ENCODE data around the gene DHRS13. TPM values are rescaled to one million over a fixed set of nuclear protein-coding genes. Genes with fewer than 3 reads are reported as not detected.
"Not testable (repeated sequence)": the region's sequence is repeated elsewhere in the genome, so short reads cannot be mapped to it uniquely, and the experiment has no call there.

DHRS13 gene
- total RNA-seq, 2 experiments from 2014 or later = 26.8 to 27.8 TPM

DNA sequence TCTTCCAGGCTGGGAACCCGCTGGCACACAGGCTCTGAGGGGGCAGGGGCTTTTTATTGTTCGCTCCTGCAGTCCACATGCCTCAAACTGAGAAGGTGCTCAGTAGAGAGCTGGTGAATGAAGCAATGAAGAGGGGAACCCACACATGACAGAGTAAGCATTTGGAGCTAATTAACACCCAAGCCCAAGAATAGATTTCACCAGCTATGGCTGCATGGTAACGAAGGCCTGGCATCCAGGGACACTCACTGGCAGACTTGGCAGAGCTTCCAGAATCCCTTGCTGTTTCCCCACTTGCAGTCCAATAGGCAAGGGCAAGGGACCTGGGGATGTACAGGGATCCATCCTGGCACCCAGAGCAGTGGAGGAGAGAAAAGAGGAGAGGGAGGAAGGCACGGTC, 17.5 kb downstream of the DHRS13 start:
- POLR2A ChIA-PET = interaction anchor here (0.5 kb wide), 1 partner anchor 238 kb away, joined by 3 read pairs; no protein-coding TSS in a partner anchor
- Mint-ChIP-seq H3K27ac (no peak overlapping the region), H3K4me3 (no peak overlapping the region), H3K4me1 (peaks cover 12% of the 10 kb centered on the region), H3K9me3 (no peaks in the 10 kb centered on the region), H3K27me3 (no peaks in the 10 kb centered on the region), H3K36me3 (ENCODE audit: low read depth) (peaks cover 44% of the 10 kb centered on the region)
- CTCF ChIA-PET = interaction anchor here (1.2 to 1.4 kb wide), 2 partner anchors 8 to 135 kb away, joined by 3 read pairs; no protein-coding TSS in a partner anchor
- DNase-seq = no peak

DNA sequence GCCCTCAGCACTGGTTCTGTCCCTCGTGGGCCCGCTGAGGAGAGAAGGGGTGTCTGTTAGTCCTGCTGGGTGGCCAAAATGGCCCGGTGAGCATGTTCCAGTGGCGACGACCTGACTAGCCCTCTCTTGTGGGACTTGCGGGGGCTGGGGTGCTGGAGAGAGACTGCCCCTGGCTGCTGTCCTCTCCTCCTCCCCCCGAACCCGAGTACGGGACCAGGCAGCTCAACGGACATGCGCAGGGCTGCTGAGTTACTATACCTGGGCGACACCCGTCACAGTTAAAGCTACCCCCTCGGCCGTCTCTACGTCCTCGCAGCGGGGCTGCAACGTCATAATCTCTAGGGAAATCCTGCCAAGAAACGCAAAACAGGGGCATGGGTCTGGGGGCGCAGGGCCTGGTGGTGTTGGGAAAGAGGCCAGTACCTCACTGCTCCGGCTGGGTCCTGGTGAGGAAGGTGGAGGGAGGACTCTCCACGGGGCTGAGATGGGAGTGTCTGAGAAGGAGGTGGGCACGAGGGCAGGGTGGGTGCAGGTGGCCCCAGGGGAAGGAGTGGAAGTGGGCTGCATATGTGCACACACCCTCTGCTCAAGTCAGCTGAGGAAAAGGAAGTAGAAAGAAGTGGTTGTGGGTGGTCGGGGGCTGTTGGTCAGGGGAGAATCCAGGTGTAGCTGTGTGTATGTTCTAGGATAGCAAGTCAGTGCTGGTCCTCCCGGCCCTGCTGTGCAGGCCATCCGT, 18.7 kb downstream of the DHRS13 start:
- CTCF ChIA-PET = interaction anchor here (1.4 kb wide), 1 partner anchor 9 kb away, joined by 3 read pairs; no protein-coding TSS in a partner anchor
- H3K27ac Mint-ChIP-seq = peak overlapping the region; percentile 17
- peaks cover 49% of the 10 kb centered on the region for H3K36me3 Mint-ChIP-seq (ENCODE audit: low read depth)

DNA sequence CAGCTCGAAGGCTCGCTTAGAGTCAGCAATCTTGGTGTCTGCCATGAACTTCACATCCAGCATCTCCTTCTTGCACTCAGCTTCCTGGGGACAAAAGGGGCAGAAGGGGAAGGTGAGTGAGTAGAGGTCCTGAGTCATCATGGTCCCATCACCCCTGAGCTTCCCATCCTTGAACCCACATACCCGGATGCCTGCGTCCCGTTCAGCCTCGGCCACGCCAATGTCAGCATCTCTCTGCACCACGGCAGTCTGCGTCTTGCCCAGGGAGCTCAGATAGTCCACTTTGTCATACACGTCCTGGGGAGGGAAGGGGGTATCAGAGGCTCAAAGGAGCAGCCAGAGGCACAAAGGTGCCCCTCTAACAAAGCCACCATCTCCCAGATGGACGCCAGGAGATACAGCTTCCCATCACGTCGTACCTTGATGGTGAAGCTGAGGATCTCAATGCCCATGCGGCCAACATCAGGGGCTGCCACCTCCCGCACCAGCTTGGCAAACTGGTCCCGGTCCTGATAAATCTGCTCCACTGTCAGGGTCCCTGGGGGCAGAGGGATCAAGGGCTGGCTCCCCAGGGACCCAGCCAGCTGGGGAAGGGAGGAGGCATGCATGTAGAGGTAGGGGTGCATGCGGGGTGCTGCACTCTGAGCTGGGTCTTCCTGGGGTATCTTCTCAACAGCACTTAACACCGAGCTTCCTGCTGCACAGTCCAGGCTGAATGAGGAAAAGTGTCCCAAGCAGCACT, 20.6 kb downstream of the DHRS13 start:
- Mint-ChIP-seq H3K36me3 (ENCODE audit: low read depth) (peaks cover 55% of the 10 kb centered on the region), H3K4me1 (peaks cover 9% of the 10 kb centered on the region), H3K27me3 (no peaks in the 10 kb centered on the region), H3K9me3 (no peaks in the 10 kb centered on the region), H3K27ac (no peak overlapping the region), H3K4me3 (no peak overlapping the region)
- DNase-seq = no peak
- ChIA-PET CTCF (interaction anchor here (1.1 to 1.8 kb wide), 6 partner anchors 8 to 119 kb away, joined by 3 to 9 read pairs (median 4); no protein-coding TSS in a partner anchor), POLR2A (interaction anchor here (1.0 kb wide), 1 partner anchor 11 kb away, joined by 3 read pairs; no protein-coding TSS in a partner anchor)

More for the DNA sequence above, 18.7 kb downstream of the DHRS13 start:
- no peak overlapping the region for H3K4me3 Mint-ChIP-seq
- no peak for DNase-seq
- H3K27me3 Mint-ChIP-seq = no peaks in the 10 kb centered on the region
- peaks cover 9% of the 10 kb centered on the region for H3K4me1 Mint-ChIP-seq
- H3K9me3 Mint-ChIP-seq = no peaks in the 10 kb centered on the region
- POLR2A ChIA-PET = no interaction called here

GRCh38 chr17:28881533-28882056, 21.3 kb downstream of the DHRS13 start:
- peaks cover 7% of the 10 kb centered on the region for H3K4me1 Mint-ChIP-seq
- POLR2A ChIA-PET = no interaction called here
- no peak overlapping the region for H3K27ac Mint-ChIP-seq
- H3K27me3 Mint-ChIP-seq = no peaks in the 10 kb centered on the region
- DNase-seq = no peak
- H3K4me3 Mint-ChIP-seq = no peak overlapping the region
- peaks cover 52% of the 10 kb centered on the region for H3K36me3 Mint-ChIP-seq (ENCODE audit: low read depth)
- CTCF ChIA-PET = interaction anchor here (1.1 to 2.3 kb wide), 7 partner anchors 9 to 118 kb away, joined by 3 to 9 read pairs (median 5); no protein-coding TSS in a partner anchor
- no peaks in the 10 kb centered on the region for H3K9me3 Mint-ChIP-seq

DNA sequence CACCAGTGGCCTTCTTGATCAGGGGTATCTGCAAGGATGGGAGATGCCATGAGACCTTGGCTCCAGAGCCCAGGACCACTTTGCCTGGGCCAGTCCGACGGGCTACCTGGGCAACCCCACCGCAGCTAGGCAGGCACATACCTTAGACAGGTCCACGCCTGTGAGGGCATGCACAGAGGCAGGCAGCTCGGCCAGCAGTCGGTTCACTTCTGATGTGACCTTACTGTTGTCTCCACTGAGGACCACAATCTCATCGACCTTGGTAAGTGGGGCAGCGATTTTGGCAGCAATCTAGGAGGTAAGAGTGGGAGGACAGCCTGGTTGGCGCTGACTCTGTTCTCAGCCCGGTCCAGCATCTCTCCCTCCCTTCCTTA, 22.3 kb downstream of the DHRS13 start:
- Mint-ChIP-seq H3K36me3 (ENCODE audit: low read depth) (peaks cover 52% of the 10 kb centered on the region), H3K4me1 (peaks cover 8% of the 10 kb centered on the region), H3K27me3 (no peaks in the 10 kb centered on the region), H3K4me3 (no peak overlapping the region), H3K9me3 (no peaks in the 10 kb centered on the region), H3K27ac (no peak overlapping the region)
- DNase-seq = no peak
- ChIA-PET CTCF (interaction anchor here (2.3 kb wide), 1 partner anchor 11 kb away, joined by 8 read pairs; no protein-coding TSS in a partner anchor), POLR2A (interaction anchor here (0.6 kb wide), 1 partner anchor 155 kb away, joined by 5 read pairs; no protein-coding TSS in a partner anchor)

DNA sequence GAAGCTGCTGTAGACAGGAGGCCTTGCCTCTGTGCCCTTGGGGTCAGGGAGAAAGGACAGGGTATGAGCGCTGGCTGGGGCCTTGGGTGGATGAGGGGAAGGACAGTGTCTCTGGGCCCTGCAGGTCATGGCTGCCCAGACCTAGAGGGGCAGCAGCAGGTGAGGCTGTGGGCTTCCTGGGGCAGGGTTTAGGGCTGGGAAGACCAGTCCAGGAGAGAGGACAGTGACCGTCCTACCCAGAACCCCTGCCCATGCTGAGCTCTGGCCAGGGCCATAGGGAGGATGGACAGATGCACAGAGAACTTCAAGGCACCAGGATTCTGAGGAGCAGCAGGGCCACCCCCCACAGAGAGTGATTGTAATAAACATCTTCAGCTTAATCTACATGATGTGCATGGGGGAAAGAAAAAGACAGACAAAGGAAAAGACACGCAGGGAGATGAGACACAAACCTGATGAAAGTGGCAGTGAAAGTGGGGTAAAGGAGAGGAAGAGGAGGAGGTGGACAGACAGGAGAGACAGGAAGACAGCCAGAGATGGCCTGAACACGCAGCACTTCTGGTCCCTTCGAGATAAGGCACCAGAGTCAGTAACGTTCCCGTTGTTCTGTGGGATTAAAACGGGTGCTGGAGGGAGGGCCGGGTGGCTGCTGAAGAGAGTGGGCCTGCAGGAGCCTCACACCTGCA, 22.9 kb downstream of the DHRS13 start:
- no peak overlapping the region for H3K4me3 Mint-ChIP-seq
- peaks cover 48% of the 10 kb centered on the region for H3K36me3 Mint-ChIP-seq (ENCODE audit: low read depth)
- no peaks in the 10 kb centered on the region for H3K9me3 Mint-ChIP-seq
- peak overlapping the region; percentile 78 for H3K27ac Mint-ChIP-seq
- H3K27me3 Mint-ChIP-seq = no peaks in the 10 kb centered on the region
- DNase-seq = no peak
- H3K4me1 Mint-ChIP-seq = peaks cover 8% of the 10 kb centered on the region
- ChIA-PET CTCF (interaction anchor here (1.0 to 2.3 kb wide), 7 partner anchors 11 to 153 kb away, joined by 3 to 8 read pairs (median 3); partner anchors contain the start of gene FLOT2), POLR2A (interaction anchor here (0.6 kb wide), 1 partner anchor 155 kb away, joined by 5 read pairs; no protein-coding TSS in a partner anchor)

GRCh38 chr17:28878981-28879380, 23.9 kb downstream of the DHRS13 start:
- Mint-ChIP-seq H3K4me1 (peaks cover 8% of the 10 kb centered on the region), H3K9me3 (no peaks in the 10 kb centered on the region), H3K27me3 (no peaks in the 10 kb centered on the region), H3K27ac (no peak overlapping the region), H3K36me3 (ENCODE audit: low read depth) (peaks cover 40% of the 10 kb centered on the region), H3K4me3 (no peak overlapping the region)
- no peak for DNase-seq
- ChIA-PET POLR2A (no interaction called here), CTCF (interaction anchor here (1.0 to 2.3 kb wide), 8 partner anchors 10 to 152 kb away, joined by 3 to 8 read pairs (median 3); partner anchors contain the start of gene FLOT2)

DNA sequence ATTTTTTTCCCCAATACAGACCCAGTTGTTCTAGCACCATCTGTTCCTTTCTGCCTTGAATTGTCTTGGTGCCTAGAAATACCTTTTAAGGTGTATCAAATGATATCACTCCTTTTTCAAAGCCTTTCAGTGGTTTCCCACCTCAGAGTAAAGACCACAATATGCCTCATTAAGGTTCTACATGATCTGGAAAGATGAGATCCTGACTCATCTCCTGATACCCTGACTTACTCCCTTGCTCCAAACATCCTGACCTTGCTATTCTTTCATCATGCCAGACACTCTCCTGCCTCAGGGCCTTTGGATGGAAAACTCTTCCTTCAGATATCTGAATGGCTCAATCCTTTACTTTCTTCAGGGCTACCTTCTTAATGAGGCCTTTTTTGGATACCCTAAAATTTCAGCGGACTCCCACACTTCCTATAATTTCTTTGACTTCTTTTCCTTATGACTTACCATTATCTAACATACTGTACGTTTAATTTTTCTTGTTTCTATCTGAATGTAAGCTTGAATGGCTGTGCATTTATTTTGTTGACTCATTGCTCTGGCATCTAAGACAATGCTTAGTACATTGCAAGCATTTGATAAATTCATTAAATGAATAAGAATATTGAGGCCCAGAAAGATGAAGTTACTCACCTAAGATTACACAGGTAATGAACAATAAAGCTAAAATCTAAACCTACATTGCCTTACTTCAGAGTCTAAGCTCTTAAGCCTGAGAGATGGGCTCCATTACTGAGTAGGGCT, 24.5 kb downstream of the DHRS13 start:
- no peak for DNase-seq
- POLR2A ChIA-PET = no interaction called here
- Mint-ChIP-seq H3K4me3 (no peak overlapping the region), H3K4me1 (peaks cover 8% of the 10 kb centered on the region), H3K36me3 (ENCODE audit: low read depth) (peaks cover 39% of the 10 kb centered on the region), H3K27ac (no peak overlapping the region), H3K27me3 (no peaks in the 10 kb centered on the region), H3K9me3 (no peaks in the 10 kb centered on the region)
- CTCF ChIA-PET = interaction anchor here (1.1 to 1.6 kb wide), 5 partner anchors 19 to 152 kb away, joined by 3 to 5 read pairs (median 3); partner anchors contain the start of gene FLOT2

DNA sequence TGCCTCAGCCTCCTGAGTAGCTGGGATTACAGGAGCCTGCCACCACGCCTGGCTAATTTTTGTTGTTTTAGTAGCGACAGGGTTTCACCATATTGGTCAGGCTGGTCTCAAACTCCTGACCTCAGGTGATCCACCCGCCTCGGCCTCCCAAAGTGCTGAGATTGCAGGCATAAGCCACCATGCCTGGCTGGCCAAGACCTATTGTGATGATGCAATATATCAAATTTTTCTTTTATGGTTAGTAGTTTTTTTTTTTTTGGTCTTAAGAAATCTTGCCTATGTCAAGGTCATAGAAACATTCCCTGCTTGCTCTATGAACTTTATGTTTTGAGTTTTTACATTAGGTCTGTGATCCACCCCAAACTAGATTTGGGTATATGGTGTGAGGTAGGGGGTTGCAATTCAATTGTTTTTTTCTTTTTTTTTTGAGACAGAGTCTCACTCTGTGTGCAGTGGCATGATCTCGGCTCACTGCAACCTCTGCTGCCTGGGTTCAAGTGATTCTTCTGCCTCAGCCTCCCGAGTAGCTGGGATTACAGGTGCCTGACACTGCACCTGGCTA, 25.6 kb downstream of the DHRS13 start:
- H3K9me3 Mint-ChIP-seq, H3K27me3 Mint-ChIP-seq, H3K4me3 Mint-ChIP-seq, H3K27ac Mint-ChIP-seq, H3K4me1 Mint-ChIP-seq, POLR2A ChIA-PET, CTCF ChIA-PET, DNase-seq: not testable (repeated sequence)
- peaks cover 29% of the 10 kb centered on the region for H3K36me3 Mint-ChIP-seq (ENCODE audit: low read depth)

GRCh38 chr17:28875848-28876550, 26.9 kb downstream of the DHRS13 start:
- Mint-ChIP-seq H3K9me3 (no peaks in the 10 kb centered on the region), H3K27ac (no peak overlapping the region), H3K4me3 (no peak overlapping the region), H3K4me1 (peaks cover 20% of the 10 kb centered on the region), H3K27me3 (no peaks in the 10 kb centered on the region), H3K36me3 (ENCODE audit: low read depth) (peaks cover 25% of the 10 kb centered on the region)
- CTCF ChIA-PET = interaction anchor here (0.9 kb wide), 1 partner anchor 150 kb away, joined by 4 read pairs; the partner anchor contains the start of gene TLCD1
- POLR2A ChIA-PET = no interaction called here
- no peak for DNase-seq

GRCh38 chr17:28874750-28875149, 28.1 kb downstream of the DHRS13 start:
- ChIA-PET POLR2A (no interaction called here), CTCF (interaction anchor here (0.7 to 1.2 kb wide), 3 partner anchors 24 to 72 kb away, joined by 3 to 5 read pairs (median 3); no protein-coding TSS in a partner anchor)
- no peak for DNase-seq
- Mint-ChIP-seq H3K4me1 (peaks cover 21% of the 10 kb centered on the region), H3K27me3 (no peaks in the 10 kb centered on the region), H3K36me3 (ENCODE audit: low read depth) (peaks cover 15% of the 10 kb centered on the region), H3K27ac (no peak overlapping the region), H3K4me3 (no peak overlapping the region), H3K9me3 (no peaks in the 10 kb centered on the region)
